ENCODE measurements around the gene IFI30.

The IFI30 gene

DNA sequence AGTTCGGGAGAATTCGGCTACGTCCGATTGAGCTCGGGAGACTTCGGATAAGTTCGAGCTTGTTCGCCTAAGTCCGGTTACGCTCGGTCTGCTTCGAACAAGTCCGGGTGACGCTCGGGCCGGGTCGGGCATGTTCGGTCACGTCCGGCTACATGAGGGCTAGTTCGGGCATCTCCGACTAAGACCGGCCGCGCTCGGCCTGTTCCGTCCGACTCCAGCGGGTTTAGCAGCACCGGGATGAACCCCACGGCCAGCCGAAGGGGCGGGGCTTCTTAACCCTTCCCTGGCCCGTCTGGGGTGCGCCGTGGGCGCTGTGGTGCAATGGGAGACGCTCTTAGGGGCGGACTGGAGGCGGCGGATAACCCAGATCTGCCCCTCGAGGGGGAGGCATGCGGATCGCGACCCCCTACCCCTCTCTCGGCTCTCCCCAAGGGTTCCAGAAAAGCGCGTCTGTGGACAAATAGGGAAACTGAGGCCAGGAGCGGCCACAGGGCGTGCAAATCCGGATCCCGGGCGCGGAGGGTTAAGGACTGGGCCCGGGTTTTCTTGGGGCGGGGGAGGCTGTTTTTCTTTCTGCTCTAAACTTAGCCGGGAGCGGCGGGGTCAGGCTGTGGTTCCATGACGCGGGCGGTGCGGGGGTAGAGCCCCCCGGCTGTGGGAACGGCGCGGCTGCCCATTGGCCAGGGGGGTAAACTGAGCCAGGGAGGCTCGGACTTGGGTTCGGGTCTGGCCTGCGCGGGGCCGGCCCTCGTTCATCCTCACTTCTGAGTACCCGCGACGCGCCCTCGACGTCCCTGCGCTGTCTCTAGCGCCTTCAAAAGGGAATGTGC is 51.1 kb downstream of the IFI30 start:
- DNase-seq (ENCODE audit: low read depth in 1 of 2, low spot score in 1 of 2) = peak; percentile 67 to 72

GRCh38 chr19:18225355-18225701 is 51.7 kb downstream of the IFI30 start:
- DNase-seq (ENCODE audit: low read depth in 1 of 2, low spot score in 1 of 2) = no peak

GRCh38 chr19:18225702-18226468 is 52.3 kb downstream of the IFI30 start, which contains the start of gene PDE4C:
Gene PDE4C (minus strand): TSS chr19:18226438. CDS start chr19:18226415, 23 bp downstream.
- DNase-seq (ENCODE audit: low read depth in 1 of 2, low spot score in 1 of 2) = no peak

GRCh38 chr19:18226956-18227780 is 53.6 kb downstream of the IFI30 start:
- no peak for DNase-seq (ENCODE audit: low read depth in 1 of 2, low spot score in 1 of 2)
